Fibroblast of lung (primary cell): Measurements from ENCODE around the gene UBB. TPM values are rescaled to one million over a fixed set of nuclear protein-coding genes. Genes with fewer than 3 reads are reported as not detected.
"Not testable (repeated sequence)": the region's sequence is repeated elsewhere in the genome, so short reads cannot be mapped to it uniquely, and the experiment has no call there.

Experiments used
- DNase-seq, 2 donors: peaks; one replicate each; pipeline versions ENCODE4 v3.0.0 to v3.0.0-alpha.2; 2010; ENCODE audit warnings: low read depth in 2 of 2
- H2AFZ ChIP-seq: 2 replicates; pipeline ENCODE4 v1.5.1; 2012; ENCODE audit warnings: low read length, control low read depth, inconsistent platforms
- H3K27ac ChIP-seq: 2 replicates; pipeline ENCODE4 v1.5.1; 2011; ENCODE audit warnings: low read length, control low read depth; ENCODE audit not compliant: insufficient read depth
- H3K27me3 ChIP-seq: 2 replicates; pipeline ENCODE4 v1.5.1; 2011; ENCODE audit warnings: mild to moderate bottlenecking, low read length; ENCODE audit not compliant: control insufficient read depth, insufficient read depth
- H3K36me3 ChIP-seq: 2 replicates; pipeline ENCODE4 v1.5.1; 2011; ENCODE audit warnings: low read length; ENCODE audit not compliant: control insufficient read depth, insufficient read depth
- H3K4me1 ChIP-seq: 2 replicates; pipeline ENCODE4 v1.5.1; 2011; ENCODE audit warnings: low read length; ENCODE audit not compliant: control insufficient read depth, insufficient read depth; ENCODE audit errors: extremely low read depth
- H3K4me2 ChIP-seq: 2 replicates; pipeline ENCODE4 v1.5.1; 2011; ENCODE audit warnings: low read length, control low read depth; ENCODE audit not compliant: insufficient read depth; ENCODE audit errors: extremely low read depth
- H3K4me3 ChIP-seq, 4 experiments: fragments of 200-600 bp in 1 of 4; sonication (generic) in 1 of 4; replicated peaks in 1 of 4; 2 replicates each; pipeline ENCODE4 v1.5.1; 2011 to 2016; ENCODE audit warnings: low read length in 4 of 4, low read depth in 3 of 4, mild to moderate bottlenecking in 3 of 4, control low read depth in 2 of 4, inconsistent platforms in 1 of 4, mixed read lengths in 1 of 4; ENCODE audit not compliant: insufficient read depth in 1 of 4; ENCODE audit errors: control extremely low read depth in 1 of 4
- H3K79me2 ChIP-seq: 2 replicates; pipeline ENCODE4 v1.5.1; 2012; ENCODE audit warnings: mild to moderate bottlenecking, low read length, inconsistent platforms; ENCODE audit not compliant: control insufficient read depth, insufficient read depth
- H3K9ac ChIP-seq: 2 replicates; pipeline ENCODE4 v1.5.1; 2011; ENCODE audit warnings: mild to moderate bottlenecking, low read length, control low read depth; ENCODE audit not compliant: insufficient read depth
- H3K9me3 ChIP-seq: 2 replicates; pipeline ENCODE4 v1.5.1; 2012; ENCODE audit warnings: low read depth, low read length; ENCODE audit not compliant: control insufficient read depth, insufficient read depth
- H4K20me1 ChIP-seq: 2 replicates; pipeline ENCODE4 v1.5.1; 2011; ENCODE audit warnings: low read length; ENCODE audit not compliant: control insufficient read depth, insufficient read depth; ENCODE audit errors: extremely low read depth
- EZH2 ChIP-seq: IDR thresholded peaks from 2 replicates; pipeline ENCODE4 v1.5.1; 2012; ENCODE audit warnings: low read length, control low read depth, mild to moderate bottlenecking; ENCODE audit errors: missing control alignments
- polyA plus RNA-seq, 2 donors: library from polyadenylated mRNA; depleted of rRNA in 1 of 2; stranded (reverse) in 1 of 2; unstranded in 1 of 2; fragments of >200 nt; gene quantifications; 2 replicates each; pipeline ENCODE4 v1.2.1, GENCODE V29; 2011 to 2012; ENCODE audit warnings: missing spikeins in 1 of 2
- total RNA-seq: library from RNA; depleted of rRNA; stranded (reverse); fragments of >200 nt; gene quantifications from 2 replicates; pipeline ENCODE4 v1.2.1, GENCODE V29; 2014
- TF ChIP-seq, protein P1 (sequence below), 2 donors: IDR thresholded peaks in 1 of 2; conservative IDR thresholded peaks in 1 of 2; 1 replicate in 1 of 2; 2 replicates in 1 of 2; pipeline ENCODE4 v1.5.1; 2011 to 2012; ENCODE audit warnings: low read length in 2 of 2, control low read depth in 1 of 2, inconsistent platforms in 1 of 2, low read depth in 1 of 2, mild to moderate bottlenecking in 1 of 2

Gene UBB
- total and polyA plus RNA-seq, 2 donors (not counting 1 experiment from before 2014, with no cell fraction given), result 1,190 to 3,188 TPM

GRCh38 chr17:16396693-16397092 is 15.8 kb downstream of the UBB start:
- H2AFZ ChIP-seq, H3K4me2 ChIP-seq: not testable (repeated sequence)

DNA sequence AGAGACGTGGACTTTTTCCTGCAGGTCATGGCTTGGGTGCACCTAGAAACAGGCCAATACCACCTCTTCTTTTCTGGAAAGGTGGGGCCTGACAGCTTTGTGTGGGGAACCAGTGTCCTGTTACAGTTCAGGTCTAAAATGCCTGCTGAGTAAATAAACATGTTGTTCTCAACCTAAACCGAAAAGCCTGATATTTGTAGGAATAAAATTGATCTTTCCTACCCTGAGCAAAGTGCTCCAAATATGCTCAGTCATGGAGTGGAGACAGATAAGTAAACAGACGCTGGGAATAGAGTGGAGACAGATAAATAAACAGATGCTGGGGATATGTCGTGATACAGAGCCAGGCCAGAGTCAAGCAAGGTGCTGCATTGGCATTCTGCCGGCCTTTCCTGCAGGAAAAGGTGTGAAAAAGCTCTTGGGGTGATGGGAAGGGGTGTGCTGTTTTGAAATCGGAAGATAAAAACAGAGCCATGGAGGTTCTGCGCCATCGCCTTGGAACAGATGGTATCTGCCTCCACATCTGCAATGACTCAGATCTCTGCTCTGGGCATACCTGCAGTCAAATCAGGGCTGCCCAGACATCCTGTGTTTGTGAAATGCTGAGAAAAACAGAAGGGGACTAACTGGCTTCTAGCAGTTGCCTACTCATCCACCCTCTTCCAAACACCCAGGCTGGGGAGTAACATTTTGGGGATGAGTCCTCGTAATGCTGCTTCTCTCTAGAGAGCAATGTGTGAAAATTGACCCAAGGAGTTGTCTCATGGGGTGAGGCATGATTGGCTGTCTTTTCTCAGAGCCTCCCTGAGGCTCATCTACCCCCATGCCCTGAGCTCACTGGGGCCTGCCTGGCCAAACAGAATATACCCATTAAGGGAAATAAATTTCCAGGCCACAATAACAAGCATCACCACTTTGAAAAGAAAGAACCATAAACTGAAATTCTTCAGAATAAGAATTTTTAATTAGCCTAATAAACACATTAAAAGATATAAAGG is 17.7 kb downstream of the UBB start:
- TF ChIP-seq, protein P1, sequence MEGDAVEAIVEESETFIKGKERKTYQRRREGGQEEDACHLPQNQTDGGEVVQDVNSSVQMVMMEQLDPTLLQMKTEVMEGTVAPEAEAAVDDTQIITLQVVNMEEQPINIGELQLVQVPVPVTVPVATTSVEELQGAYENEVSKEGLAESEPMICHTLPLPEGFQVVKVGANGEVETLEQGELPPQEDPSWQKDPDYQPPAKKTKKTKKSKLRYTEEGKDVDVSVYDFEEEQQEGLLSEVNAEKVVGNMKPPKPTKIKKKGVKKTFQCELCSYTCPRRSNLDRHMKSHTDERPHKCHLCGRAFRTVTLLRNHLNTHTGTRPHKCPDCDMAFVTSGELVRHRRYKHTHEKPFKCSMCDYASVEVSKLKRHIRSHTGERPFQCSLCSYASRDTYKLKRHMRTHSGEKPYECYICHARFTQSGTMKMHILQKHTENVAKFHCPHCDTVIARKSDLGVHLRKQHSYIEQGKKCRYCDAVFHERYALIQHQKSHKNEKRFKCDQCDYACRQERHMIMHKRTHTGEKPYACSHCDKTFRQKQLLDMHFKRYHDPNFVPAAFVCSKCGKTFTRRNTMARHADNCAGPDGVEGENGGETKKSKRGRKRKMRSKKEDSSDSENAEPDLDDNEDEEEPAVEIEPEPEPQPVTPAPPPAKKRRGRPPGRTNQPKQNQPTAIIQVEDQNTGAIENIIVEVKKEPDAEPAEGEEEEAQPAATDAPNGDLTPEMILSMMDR (conservative IDR thresholded peaks at IDR 0.05 in 1 of 2, IDR thresholded peaks at IDR 0.05 in 1 of 2; ENCODE audit: low read depth in 1 of 2, low read length in 2 of 2), result no peak
- no peak for TF ChIP-seq EZH2
- Histone ChIP-seq H3K27ac (no peak overlapping the region), H3K9me3 (no peaks in the 10 kb centered on the region), H3K4me2 (no peak overlapping the region), H3K79me2 (no peaks in the 10 kb centered on the region), H3K4me1 (no peaks in the 10 kb centered on the region), H3K36me3 (no peaks in the 10 kb centered on the region), H3K9ac (no peak overlapping the region), H2AFZ (no peak overlapping the region), H4K20me1 (no peaks in the 10 kb centered on the region), H3K27me3 (no peaks in the 10 kb centered on the region), H3K4me3 (no peak overlapping the region)
- no peak for DNase-seq

More at GRCh38 chr17:16396693-16397092, 15.8 kb downstream of the UBB start:
- not testable (repeated sequence) for H3K4me1 ChIP-seq, H4K20me1 ChIP-seq, H3K9ac ChIP-seq, H3K9me3 ChIP-seq, H3K27ac ChIP-seq, H3K79me2 ChIP-seq, H3K4me3 ChIP-seq, H3K36me3 ChIP-seq, H3K27me3 ChIP-seq, DNase-seq

GRCh38 chr17:16403847-16404246 is 23.0 kb downstream of the UBB start:
- not testable (repeated sequence) for DNase-seq, H3K27ac ChIP-seq, H3K4me2 ChIP-seq, H3K9ac ChIP-seq, H3K9me3 ChIP-seq, H3K79me2 ChIP-seq, H3K4me1 ChIP-seq, H3K4me3 ChIP-seq, H3K36me3 ChIP-seq, H3K27me3 ChIP-seq, H2AFZ ChIP-seq, H4K20me1 ChIP-seq
